ENCODE data around the gene MIEN1.
"Not testable (repeated sequence)": the region's sequence is repeated elsewhere in the genome, so short reads cannot be mapped to it uniquely, and the experiment has no call there.

MIEN1 gene

GRCh38 chr17:39765175-39765574, 34.8 kb upstream of the MIEN1 start:
- Histone ChIP-seq H3K27me3 (replicated peaks) (peaks cover 5% of the 10 kb centered on the region), H3K36me3 (replicated peaks) (no peaks in the 10 kb centered on the region), H3K27ac (no peak overlapping the region), H3K4me3 (ENCODE audit: low read depth, low read length) (no peak overlapping the region)
- in situ Hi-C loops (cut with HindIII; ENCODE audit: low pct_ligation_motif_present, low sequenced_read_pairs), result no loop called here
- TF ChIP-seq CTCF (IDR thresholded peaks at IDR 0.05; ENCODE audit: low read depth, low read length, missing control alignments), result no peak
- no peak for DNase-seq

DNA sequence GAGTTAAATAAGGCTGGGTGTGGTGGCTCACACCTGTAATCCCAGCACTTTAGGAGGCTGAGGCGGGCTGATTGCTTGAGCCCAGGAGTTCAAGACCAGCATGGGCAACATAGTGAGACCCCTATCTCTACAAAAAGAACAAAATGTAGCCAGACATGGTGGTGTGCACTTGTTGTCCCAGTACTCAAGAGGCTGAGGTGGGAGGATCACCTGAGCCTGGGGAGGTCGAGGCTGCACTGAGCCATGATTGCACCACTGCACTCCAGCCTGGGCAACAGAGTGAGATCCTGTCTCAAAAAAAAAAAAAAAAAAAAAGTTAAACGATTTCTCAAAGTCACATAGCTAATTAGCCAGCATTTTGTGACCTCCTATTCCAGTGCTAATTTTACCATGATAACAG, 33.8 kb upstream of the MIEN1 start:
- H3K27ac ChIP-seq; H3K27me3 ChIP-seq (replicated peaks); H3K4me3 ChIP-seq (ENCODE audit: low read depth, low read length); H3K36me3 ChIP-seq (replicated peaks); in situ Hi-C loops (cut with HindIII; ENCODE audit: low pct_ligation_motif_present, low sequenced_read_pairs); DNase-seq: not testable (repeated sequence)

DNA sequence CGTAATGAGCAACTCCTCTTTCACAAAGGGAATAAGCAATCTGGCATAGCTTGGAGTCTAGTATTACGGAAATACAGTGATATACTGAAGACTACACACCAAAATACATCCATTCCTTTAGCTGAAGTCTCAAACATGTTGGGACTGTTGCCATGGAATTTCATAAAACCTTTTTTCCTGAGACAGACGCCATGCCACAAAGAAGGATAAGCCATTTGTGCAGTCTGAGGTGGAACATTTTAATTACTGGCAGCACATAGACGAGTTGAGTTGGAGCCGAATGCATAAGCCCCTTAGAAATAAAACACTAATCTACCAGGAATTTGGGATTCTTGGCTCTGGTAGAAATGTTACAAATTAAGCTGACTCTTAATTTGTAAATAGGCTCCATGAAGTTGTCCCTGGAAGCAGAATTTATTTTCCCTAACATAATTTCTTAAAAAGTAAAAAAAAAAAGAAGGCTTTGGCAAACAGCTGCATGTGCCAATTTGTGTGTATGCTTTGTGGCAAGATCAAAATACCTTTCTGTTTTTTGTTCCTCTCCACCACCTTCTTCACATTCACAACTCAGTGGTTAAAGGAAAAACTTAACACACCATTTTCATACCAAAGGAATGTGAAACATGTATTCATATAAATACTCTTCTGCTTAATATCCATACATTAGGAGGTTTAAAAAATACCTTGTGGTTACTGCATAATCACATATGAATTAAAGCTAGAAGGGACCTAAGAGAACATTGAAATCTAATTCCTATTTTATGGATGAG, 32.9 kb upstream of the MIEN1 start:
- no peaks in the 10 kb centered on the region for H3K36me3 ChIP-seq (replicated peaks)
- DNase-seq, result no peak
- peaks cover 2% of the 10 kb centered on the region for H3K27me3 ChIP-seq (replicated peaks)
- in situ Hi-C loops (cut with HindIII; ENCODE audit: low pct_ligation_motif_present, low sequenced_read_pairs), result no loop called here
- H3K4me3 ChIP-seq (ENCODE audit: low read depth, low read length), result no peak overlapping the region
- no peak for TF ChIP-seq CTCF (IDR thresholded peaks at IDR 0.05; ENCODE audit: low read depth, low read length, missing control alignments)
- no peak overlapping the region for H3K27ac ChIP-seq

GRCh38 chr17:39761861-39762496, 31.6 kb upstream of the MIEN1 start:
- in situ Hi-C loops (cut with HindIII; ENCODE audit: low pct_ligation_motif_present, low sequenced_read_pairs), result no loop called here
- Histone ChIP-seq H3K4me3 (ENCODE audit: low read depth, low read length) (no peak overlapping the region), H3K27me3 (replicated peaks) (peaks cover 2% of the 10 kb centered on the region), H3K27ac (no peak overlapping the region), H3K36me3 (replicated peaks) (no peaks in the 10 kb centered on the region)
- no peak for DNase-seq
- TF ChIP-seq CTCF (IDR thresholded peaks at IDR 0.05; ENCODE audit: low read depth, low read length, missing control alignments), result no peak

- in situ Hi-C loops (cut with HindIII; ENCODE audit: low pct_ligation_motif_present, low sequenced_read_pairs), result no loop called here
- Histone ChIP-seq H3K4me3 (ENCODE audit: low read depth, low read length) (no peak overlapping the region), H3K27me3 (replicated peaks) (no peaks in the 10 kb centered on the region), H3K36me3 (replicated peaks) (no peaks in the 10 kb centered on the region), H3K27ac (no peak overlapping the region)
- no peak for TF ChIP-seq CTCF (IDR thresholded peaks at IDR 0.05; ENCODE audit: low read depth, low read length, missing control alignments)
- DNase-seq, result no peak
Measured at GRCh38 chr17:39759204-39759603, 28.9 kb upstream of the MIEN1 start.

GRCh38 chr17:39757931-39758873, 27.9 kb upstream of the MIEN1 start:
- Histone ChIP-seq H3K36me3 (replicated peaks) (no peaks in the 10 kb centered on the region), H3K27me3 (replicated peaks) (no peaks in the 10 kb centered on the region), H3K27ac (no peak overlapping the region), H3K4me3 (ENCODE audit: low read depth, low read length) (no peak overlapping the region)
- in situ Hi-C loops (cut with HindIII; ENCODE audit: low pct_ligation_motif_present, low sequenced_read_pairs), result no loop called here
- TF ChIP-seq CTCF (IDR thresholded peaks at IDR 0.05; ENCODE audit: low read depth, low read length, missing control alignments), result no peak
- no peak for DNase-seq
